Nephron (organoid): ENCODE data around the gene C6orf62.

Experiments
- H3K27ac Mint-ChIP-seq, 3 experiments: 2 replicates each; pipeline ENCODE4 v1.8.0; 2020; ENCODE audit warnings: mixed read lengths in 3 of 3, mild to moderate bottlenecking in 2 of 3, moderate library complexity in 1 of 3
- H3K27me3 Mint-ChIP-seq: 2 replicates; pipeline ENCODE4 v1.8.0; 2021; ENCODE audit warnings: low read depth, mild to moderate bottlenecking, moderate library complexity, mixed read lengths
- H3K36me3 Mint-ChIP-seq: 2 replicates; pipeline ENCODE4 v1.8.0; 2020; ENCODE audit warnings: low read depth, mixed read lengths
- H3K4me1 Mint-ChIP-seq: 2 replicates; pipeline ENCODE4 v1.8.0; 2020; ENCODE audit warnings: mixed read lengths
- H3K4me3 Mint-ChIP-seq, 3 experiments: 2 replicates each; pipeline ENCODE4 v1.8.0; 2020; ENCODE audit warnings: mild to moderate bottlenecking in 3 of 3, mixed read lengths in 3 of 3, moderate library complexity in 2 of 3
- H3K9me3 Mint-ChIP-seq: 2 replicates; pipeline ENCODE4 v1.8.0; 2020; ENCODE audit warnings: mixed read lengths
- TF ChIP-seq, protein P1 (sequence below), 3 experiments: fragments of 200-600 bp; sonication (generic); IDR thresholded peaks; one replicate each; pipeline ENCODE4 v1.5.0; 2021; ENCODE audit warnings: antibody characterized with exemption in 3 of 3; ENCODE audit not compliant: unreplicated experiment in 3 of 3

Gene C6orf62

DNA sequence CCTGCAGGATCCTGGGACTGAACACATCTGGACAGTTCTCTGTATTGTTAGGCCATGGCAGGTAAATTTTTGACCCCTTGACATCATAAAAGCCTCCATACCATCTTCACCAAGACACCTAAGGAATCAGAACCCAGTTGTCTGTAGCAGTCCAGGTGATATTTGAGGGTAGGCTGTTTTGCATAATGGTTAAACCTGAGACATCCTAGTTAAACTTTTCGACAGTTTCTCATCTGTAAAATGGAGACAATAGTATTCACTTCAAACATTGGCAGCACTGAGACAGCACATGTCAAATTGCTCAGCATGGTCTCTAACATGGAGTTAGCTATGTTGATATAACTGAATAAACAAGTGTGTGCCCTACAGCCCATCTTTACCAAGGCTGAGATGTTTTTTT is 24.8 kb downstream of the C6orf62 start:
- Mint-ChIP-seq H3K36me3 (peaks cover 9% of the 10 kb centered on the region), H3K27ac (no peak overlapping the region), H3K9me3 (no peaks in the 10 kb centered on the region), H3K27me3 (no peaks in the 10 kb centered on the region), H3K4me3 (no peak overlapping the region), H3K4me1 (no peaks in the 10 kb centered on the region)
- TF ChIP-seq, protein P1, sequence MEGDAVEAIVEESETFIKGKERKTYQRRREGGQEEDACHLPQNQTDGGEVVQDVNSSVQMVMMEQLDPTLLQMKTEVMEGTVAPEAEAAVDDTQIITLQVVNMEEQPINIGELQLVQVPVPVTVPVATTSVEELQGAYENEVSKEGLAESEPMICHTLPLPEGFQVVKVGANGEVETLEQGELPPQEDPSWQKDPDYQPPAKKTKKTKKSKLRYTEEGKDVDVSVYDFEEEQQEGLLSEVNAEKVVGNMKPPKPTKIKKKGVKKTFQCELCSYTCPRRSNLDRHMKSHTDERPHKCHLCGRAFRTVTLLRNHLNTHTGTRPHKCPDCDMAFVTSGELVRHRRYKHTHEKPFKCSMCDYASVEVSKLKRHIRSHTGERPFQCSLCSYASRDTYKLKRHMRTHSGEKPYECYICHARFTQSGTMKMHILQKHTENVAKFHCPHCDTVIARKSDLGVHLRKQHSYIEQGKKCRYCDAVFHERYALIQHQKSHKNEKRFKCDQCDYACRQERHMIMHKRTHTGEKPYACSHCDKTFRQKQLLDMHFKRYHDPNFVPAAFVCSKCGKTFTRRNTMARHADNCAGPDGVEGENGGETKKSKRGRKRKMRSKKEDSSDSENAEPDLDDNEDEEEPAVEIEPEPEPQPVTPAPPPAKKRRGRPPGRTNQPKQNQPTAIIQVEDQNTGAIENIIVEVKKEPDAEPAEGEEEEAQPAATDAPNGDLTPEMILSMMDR (IDR thresholded peaks at IDR 0.05; ENCODE audit: unreplicated experiment in 3 of 3): no peak

DNA sequence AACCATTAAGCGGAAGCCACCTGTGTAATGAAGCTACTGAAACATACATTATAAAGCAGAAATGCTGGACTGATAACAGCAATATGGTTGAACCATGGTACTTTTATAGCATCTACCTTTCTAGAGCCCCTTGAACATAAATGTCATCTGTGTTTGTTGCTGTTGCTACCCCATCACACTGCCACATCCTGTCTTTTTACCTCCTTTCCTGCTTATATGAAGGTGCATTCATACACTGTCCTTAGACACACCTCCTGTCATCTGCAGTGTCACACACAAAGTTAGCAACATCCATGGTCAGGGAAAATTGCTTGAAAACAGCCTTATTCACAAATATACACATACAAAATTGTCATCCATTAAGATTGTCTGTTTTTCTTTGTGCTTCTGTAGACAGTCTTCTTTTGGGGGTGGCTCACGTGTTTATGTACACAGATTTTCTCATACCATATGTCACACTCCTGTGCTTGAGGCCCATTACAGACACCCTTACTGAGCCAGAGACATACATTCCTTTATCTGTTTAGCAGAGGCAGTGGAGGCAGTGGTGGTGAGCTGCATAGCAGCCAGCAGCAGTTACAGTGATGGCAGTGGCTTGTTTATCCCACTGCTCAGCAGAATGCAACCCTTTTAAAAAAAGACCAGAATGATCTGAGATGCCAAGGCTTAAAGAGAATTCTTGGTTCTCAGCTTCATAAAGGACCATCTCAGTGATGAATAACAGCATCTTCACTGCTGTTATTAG is 25.9 kb downstream of the C6orf62 start:
- Mint-ChIP-seq H3K9me3 (no peaks in the 10 kb centered on the region), H3K4me1 (no peaks in the 10 kb centered on the region), H3K36me3 (peaks cover 4% of the 10 kb centered on the region), H3K4me3 (no peak overlapping the region), H3K27me3 (no peaks in the 10 kb centered on the region), H3K27ac (no peak overlapping the region)
- TF ChIP-seq, protein P1 (IDR thresholded peaks at IDR 0.05; ENCODE audit: unreplicated experiment in 3 of 3): no peak

DNA sequence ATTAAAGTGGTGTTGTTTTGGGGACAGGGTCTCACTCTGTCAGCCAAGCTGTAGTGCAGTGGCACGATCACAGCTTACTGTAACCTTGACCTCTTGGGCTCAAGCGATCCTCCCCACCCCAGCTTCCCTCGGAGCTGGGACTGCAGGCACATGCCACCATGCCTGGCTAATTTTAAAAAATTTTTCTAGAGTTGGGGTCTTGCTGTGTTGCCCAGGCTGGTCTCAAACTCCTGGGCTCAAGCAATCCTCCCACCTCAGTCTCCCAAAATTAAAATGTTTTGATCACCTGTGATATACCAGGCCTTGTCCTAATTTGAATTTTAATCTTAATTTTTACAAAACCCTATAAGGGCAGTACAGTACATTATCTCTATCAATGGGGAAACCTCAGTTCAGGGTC is 26.5 kb downstream of the C6orf62 start:
- TF ChIP-seq, protein P1 (IDR thresholded peaks at IDR 0.05; ENCODE audit: unreplicated experiment in 3 of 3): no peak
- Mint-ChIP-seq H3K9me3 (no peaks in the 10 kb centered on the region), H3K4me1 (no peaks in the 10 kb centered on the region), H3K27ac (no peak overlapping the region), H3K27me3 (no peaks in the 10 kb centered on the region), H3K36me3 (peaks cover 1% of the 10 kb centered on the region), H3K4me3 (no peak overlapping the region)

DNA sequence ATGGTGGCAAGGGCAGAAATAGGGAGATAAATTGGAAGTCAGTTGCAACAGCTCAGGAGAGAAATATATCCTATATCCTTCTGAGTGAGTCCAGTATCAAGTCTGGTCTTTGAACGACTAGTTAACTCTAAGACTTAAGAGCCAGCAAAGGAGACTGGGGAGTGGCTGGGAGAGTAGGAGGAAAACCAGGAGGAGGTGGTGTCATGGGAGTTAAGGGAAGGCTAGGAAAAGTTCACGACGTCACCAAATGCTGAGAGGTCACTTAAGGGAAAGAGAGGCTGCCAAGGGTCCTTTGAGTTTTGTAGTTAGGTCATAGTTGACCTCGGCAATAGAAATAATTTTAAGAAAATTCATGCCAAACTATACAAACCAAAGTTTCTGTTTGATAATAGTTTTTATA is 27.0 kb downstream of the C6orf62 start:
- no peaks in the 10 kb centered on the region for H3K27me3 Mint-ChIP-seq
- TF ChIP-seq, protein P1 (IDR thresholded peaks at IDR 0.05; ENCODE audit: unreplicated experiment in 3 of 3): no peak
- H3K36me3 Mint-ChIP-seq: peaks cover 5% of the 10 kb centered on the region
- no peaks in the 10 kb centered on the region for H3K9me3 Mint-ChIP-seq
- no peak overlapping the region for H3K27ac Mint-ChIP-seq
- H3K4me1 Mint-ChIP-seq: no peaks in the 10 kb centered on the region
- H3K4me3 Mint-ChIP-seq: no peak overlapping the region

DNA sequence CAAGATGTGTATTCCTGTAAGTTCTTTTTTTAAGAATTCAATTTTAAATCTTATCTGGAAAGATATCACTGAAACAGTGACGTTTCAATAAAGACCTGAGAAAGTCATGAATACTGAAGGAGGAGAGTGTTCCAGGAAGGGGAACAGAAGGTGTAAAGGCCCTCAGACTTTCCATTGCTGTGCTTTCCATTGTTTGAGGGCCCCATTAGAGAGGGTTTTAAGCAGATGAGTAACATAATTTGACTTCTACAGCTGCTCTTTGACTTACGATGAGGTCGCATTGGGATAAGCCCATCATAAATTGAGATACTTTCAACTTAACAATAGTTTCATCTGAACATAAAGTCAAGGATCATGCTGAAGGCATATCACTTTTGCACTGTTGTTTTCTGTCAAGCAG is 27.4 kb downstream of the C6orf62 start:
- Mint-ChIP-seq H3K27ac (no peak overlapping the region), H3K27me3 (no peaks in the 10 kb centered on the region), H3K4me3 (no peak overlapping the region), H3K9me3 (no peaks in the 10 kb centered on the region), H3K4me1 (no peaks in the 10 kb centered on the region), H3K36me3 (peaks cover 8% of the 10 kb centered on the region)
- TF ChIP-seq, protein P1 (IDR thresholded peaks at IDR 0.05; ENCODE audit: unreplicated experiment in 3 of 3): no peak

DNA sequence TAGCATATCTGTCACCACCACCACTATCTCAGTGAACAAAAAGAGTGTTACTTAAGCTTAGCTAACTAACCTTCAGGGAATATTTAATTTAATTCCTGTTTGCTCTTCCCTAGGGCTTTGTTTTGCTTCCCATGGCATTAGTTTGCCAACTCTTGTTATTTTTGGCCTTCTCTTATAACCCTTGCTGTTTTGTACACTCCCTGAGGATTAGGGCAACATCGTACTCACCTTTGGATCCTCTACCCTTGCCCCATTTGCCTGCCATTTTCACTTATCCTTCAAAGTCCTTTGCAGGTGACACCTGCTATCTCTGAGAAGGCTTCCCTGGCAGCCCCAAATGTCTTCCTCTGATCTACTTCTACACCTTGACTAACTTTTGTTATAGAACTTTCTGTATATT is 28.4 kb downstream of the C6orf62 start:
- Mint-ChIP-seq H3K4me1 (no peaks in the 10 kb centered on the region), H3K27me3 (no peaks in the 10 kb centered on the region), H3K36me3 (peaks cover 8% of the 10 kb centered on the region), H3K4me3 (no peak overlapping the region), H3K9me3 (no peaks in the 10 kb centered on the region), H3K27ac (no peak overlapping the region)
- TF ChIP-seq, protein P1 (IDR thresholded peaks at IDR 0.05; ENCODE audit: unreplicated experiment in 3 of 3): no peak
